NCI-H526 treated with DMSO at 0.1 percent for 48 hours (cell line): ENCODE data around the gene P3H2.

ENCODE experiments used
- DNase-seq: peaks from one replicate; lab custom pipeline; 2025; lab: John Stamatoyannopoulos, UW

The P3H2 gene

GRCh38 chr3:190125436-190126068, 4.9 kb upstream of the P3H2 start:
- DNase-seq, result no peak

GRCh38 chr3:190124067-190124466, 3.4 kb upstream of the P3H2 start:
- DNase-seq, result no peak

- DNase-seq, result no peak
Measured at GRCh38 chr3:190122198-190122771, 1.6 kb upstream of the P3H2 start.

GRCh38 chr3:190121383-190121782, 686 bp upstream of the P3H2 start:
- no peak for DNase-seq

- no peak for DNase-seq
Measured at GRCh38 chr3:190121061-190121377, 322 bp upstream of the P3H2 start.

- no peak for DNase-seq
Measured at GRCh38 chr3:190119461-190120268, 1.0 kb downstream of the P3H2 start.

- DNase-seq, result no peak
Measured at GRCh38 chr3:190118438-190118837, 2.3 kb downstream of the P3H2 start.

GRCh38 chr3:190117981-190118380, 2.7 kb downstream of the P3H2 start:
- DNase-seq, result no peak

GRCh38 chr3:190116551-190117067, 4.1 kb downstream of the P3H2 start:
- DNase-seq, result no peak

- no peak for DNase-seq
Measured at GRCh38 chr3:190110826-190111225, 9.9 kb downstream of the P3H2 start.

GRCh38 chr3:190109441-190109840, 11.3 kb downstream of the P3H2 start:
- no peak for DNase-seq

GRCh38 chr3:190108804-190109203, 11.9 kb downstream of the P3H2 start:
- no peak for DNase-seq

GRCh38 chr3:190105876-190106275, 14.8 kb downstream of the P3H2 start:
- DNase-seq, result no peak

GRCh38 chr3:190101320-190102011, 19.2 kb downstream of the P3H2 start:
- DNase-seq, result no peak

- no peak for DNase-seq
Measured at GRCh38 chr3:190099099-190099498, 21.6 kb downstream of the P3H2 start.

GRCh38 chr3:190097617-190098016, 23.1 kb downstream of the P3H2 start:
- DNase-seq, result no peak

GRCh38 chr3:190097025-190097424, 23.7 kb downstream of the P3H2 start:
- no peak for DNase-seq

GRCh38 chr3:190096345-190096744, 24.4 kb downstream of the P3H2 start:
- no peak for DNase-seq

GRCh38 chr3:190094160-190094718, 26.5 kb downstream of the P3H2 start:
- DNase-seq, result no peak

- DNase-seq, result no peak
Measured at GRCh38 chr3:190092250-190092649, 28.4 kb downstream of the P3H2 start.

GRCh38 chr3:190089711-190090110, 31.0 kb downstream of the P3H2 start:
- DNase-seq, result no peak

- no peak for DNase-seq
Measured at GRCh38 chr3:190088890-190089289, 31.8 kb downstream of the P3H2 start.
